Left lobe of liver (tissue), 2 donors: Measurements from ENCODE around the gene ARL2. TPM values are rescaled to one million over a fixed set of nuclear protein-coding genes. Genes with fewer than 3 reads are reported as not detected.

Source experiments
- ATAC-seq: fragments of 200-7000 bp; cut with Tn5 transposase; one replicate; pipeline ENCODE4 v1.9.1; 2020; ENCODE audit warnings: mild to moderate bottlenecking, moderate library complexity
- DNase-seq: peaks from one replicate; pipeline ENCODE4 v3.0.0-alpha.2; 2020; ENCODE audit warnings: low spot score
- total RNA-seq: library from RNA; stranded (reverse); gene quantifications from one replicate; pipeline ENCODE4 v1.2.1, GENCODE V29; 2021
- donor health status: DM: no; HTN: no; CAD: no; lungs with moderate emphysema.
- donor health status: DM: no; HTN: yes; CAD: no.

The ARL2 gene
- total RNA-seq, 1 donor from 2014 or later: 8.9 TPM

- DNase-seq (no peak), ATAC-seq (no peak)
Observed at GRCh38 chr11:65045061-65045460, 31.1 kb downstream of the ARL2 start.

DNA sequence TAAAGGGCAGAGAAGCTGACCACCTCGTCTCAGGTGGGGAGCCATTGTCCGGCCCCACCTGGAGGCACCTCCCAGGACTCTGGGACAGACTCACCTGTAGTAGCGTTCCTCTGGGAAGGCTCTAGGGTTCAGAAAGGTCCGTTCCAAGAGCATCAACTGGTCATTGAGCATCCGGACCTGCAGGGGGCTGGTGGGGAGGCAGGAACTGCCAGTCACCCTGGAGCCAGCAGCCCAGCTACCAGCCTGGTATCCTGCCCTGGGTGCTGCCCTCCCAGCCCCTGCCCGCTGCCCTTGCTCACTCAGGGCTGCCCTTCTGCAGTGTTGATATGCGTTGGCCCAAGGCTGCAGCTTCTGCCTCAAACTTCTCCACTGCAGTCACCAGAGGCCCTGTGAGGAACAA lies 31.8 kb downstream of the ARL2 start:
- DNase-seq (no peak), ATAC-seq (no peak)

GRCh38 chr11:65047581-65048422 lies 33.8 kb downstream of the ARL2 start:
- peak; percentile 26 for ATAC-seq
- no peak for DNase-seq

DNA sequence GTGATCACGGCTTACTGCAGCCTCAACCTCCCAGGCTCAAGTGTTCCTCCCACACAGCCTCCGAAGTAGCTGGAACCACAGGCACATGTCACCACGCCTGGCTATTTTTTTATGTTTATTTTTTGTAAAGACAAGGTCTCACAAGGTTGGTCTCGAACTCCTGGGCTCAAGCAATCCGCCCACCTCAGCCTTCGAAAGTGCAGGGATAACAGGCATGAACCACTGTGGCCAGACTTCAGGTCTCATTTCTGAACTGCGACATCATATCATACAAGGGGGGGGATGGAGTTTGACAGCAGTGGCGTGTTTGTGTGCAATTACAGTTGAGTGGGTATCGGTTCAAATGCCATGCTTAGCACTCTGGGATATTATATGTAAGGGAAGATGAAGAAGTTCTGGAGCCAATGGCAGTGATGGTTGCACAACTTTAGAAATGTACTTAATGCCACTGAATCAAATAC lies 37.5 kb downstream of the ARL2 start:
- no peak for DNase-seq
- ATAC-seq: no peak

DNA sequence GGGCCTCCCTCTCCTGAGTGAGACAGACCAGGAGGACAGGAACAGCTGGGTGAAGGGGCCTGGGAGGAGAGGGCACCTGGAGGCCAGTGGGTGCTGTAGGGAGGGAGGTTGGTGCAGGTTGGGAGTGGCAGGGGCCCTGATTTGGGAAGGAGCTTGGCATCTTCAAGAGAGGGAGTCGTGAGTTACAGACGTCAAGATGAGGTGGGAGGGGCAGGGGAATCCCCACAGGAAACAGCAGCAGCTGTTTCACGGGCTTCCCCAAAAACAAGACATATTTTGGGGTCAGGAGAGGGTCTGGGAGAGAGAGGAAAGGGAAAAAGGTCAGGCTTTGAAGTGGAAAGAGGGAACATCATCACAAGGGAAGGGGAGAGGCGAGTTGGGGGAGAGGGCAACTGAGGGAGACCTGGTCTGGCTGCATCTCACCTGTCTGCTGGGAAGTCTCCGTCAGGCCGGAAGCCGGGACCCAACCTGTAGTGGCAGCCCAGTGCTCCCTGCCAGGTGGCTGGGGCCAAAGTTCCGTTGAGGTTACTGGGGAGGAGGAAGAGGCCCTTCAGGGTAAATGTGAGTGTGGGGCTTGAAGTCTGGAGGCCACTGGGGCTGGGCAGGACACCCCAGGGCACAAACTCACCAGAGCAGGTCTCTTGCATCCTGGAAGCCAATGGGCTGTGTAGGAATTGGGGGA lies 40.0 kb downstream of the ARL2 start:
- no peak for DNase-seq
- no peak for ATAC-seq

- no peak for ATAC-seq
- DNase-seq: no peak
Observed at GRCh38 chr11:65055538-65055937, 41.6 kb downstream of the ARL2 start.

GRCh38 chr11:65056999-65057398 lies 43.0 kb downstream of the ARL2 start:
- ATAC-seq: no peak
- no peak for DNase-seq

GRCh38 chr11:65057526-65057925 lies 43.6 kb downstream of the ARL2 start:
- ATAC-seq: no peak
- DNase-seq: no peak

DNA sequence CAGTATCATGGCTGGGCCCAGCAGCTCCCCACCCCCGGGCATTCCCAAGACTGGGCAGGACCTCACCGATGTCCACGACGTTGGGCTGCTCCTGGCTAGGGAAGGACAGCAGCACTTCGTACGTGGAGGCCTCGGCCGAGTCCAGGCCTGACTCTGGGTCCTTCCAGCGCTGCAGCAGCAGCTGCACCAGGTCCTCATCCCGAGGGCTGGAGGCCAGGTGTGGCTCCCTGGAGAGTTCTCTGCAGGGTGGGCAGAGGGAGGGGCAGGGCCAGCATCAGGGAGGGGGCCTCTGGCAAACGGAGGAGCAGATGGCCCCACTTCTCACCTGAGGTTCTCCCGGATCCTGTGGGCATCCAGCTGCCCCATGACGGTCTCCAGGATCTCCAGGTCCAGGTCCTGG lies 44.1 kb downstream of the ARL2 start:
- ATAC-seq (no peak), DNase-seq (no peak)

DNA sequence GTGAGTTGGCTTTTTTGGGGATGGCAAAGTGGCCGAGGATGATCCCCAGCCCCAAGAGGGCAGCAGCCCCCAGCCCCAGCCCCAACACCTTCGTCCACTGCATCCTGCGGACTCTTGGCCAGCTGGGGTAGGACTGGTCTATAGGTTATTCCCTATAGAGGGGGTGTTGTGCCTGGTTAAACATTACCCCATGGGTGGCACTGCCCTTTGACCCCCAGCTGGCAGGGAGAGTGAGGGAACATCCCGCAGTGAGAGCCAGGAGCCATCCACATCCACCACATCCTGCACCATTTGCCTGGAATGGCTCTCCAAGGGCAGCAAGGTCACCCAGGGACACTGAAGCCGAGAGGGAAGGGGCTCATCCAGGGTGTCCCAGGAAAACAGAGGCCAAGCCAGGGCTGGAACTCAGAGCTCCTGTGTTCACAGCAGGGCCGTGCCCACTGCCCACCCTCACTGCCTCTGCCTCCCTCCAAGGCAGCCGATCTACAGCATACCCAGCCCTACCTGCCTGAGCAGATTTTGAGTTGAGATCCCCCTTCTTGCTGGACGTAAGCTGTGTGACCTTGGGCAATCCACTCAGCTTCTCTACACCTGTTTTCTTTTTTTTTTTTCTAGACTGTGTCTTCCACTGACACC lies 44.6 kb downstream of the ARL2 start, which contains the start of gene NAALADL1:
Gene NAALADL1, minus strand, starts transcription at position 135 of the 636 bp plus-strand sequence. Its CDS starts 32 bp downstream, at position 103.
- ATAC-seq: peak; percentile 43
- DNase-seq: no peak

GRCh38 chr11:65059523-65059922 lies 45.6 kb downstream of the ARL2 start:
- DNase-seq: no peak
- no peak for ATAC-seq

GRCh38 chr11:65059959-65060824 lies 46.2 kb downstream of the ARL2 start:
- ATAC-seq: no peak

GRCh38 chr11:65060913-65061408 lies 47.0 kb downstream of the ARL2 start:
- no peak for DNase-seq
- ATAC-seq: no peak

More at GRCh38 chr11:65059959-65060824, 46.2 kb downstream of the ARL2 start:
- no peak for DNase-seq

DNA sequence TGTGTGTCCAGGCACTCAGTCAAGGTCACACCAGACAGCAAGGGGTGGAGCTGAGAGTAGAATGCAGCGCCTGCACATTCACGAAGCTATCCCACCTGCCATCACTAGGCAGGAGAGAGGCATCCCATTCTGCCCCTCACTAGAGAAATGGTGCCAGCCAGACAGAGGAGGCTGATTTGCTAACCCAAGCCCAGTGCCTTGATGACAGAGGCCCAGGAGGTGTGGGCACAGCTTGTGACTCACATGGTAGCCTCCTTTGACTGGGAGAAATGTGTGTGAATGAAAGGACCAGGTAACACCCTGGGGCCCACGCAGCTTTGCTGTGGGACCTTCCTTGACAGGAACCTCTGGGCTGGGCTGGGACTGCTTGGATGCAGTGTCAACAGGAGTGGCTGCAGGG lies 49.6 kb downstream of the ARL2 start:
- no peak for ATAC-seq

GRCh38 chr11:65064847-65065240 lies 50.9 kb downstream of the ARL2 start:
- no peak for ATAC-seq
- DNase-seq: no peak

More for the DNA sequence above, 49.6 kb downstream of the ARL2 start:
- DNase-seq: no peak

DNA sequence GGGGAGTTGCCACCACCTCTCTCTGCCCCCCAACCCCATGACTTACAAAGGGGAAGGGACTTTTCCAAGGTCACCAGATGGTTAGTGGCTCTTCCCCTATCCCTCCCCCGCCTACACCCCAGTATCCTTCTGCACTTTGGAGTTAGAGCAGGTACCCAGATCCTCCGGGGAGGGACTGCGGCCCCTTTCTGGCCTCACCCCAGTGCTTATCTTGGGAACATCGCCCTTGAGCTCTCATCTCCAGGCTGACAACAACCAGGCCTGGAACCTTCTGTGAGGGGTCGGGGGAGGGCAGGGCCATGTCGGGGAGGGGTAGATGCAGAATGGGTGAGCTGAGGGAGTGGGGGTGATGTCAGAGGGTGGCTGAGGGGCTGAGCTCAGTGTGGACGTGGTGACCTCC lies 51.9 kb downstream of the ARL2 start:
- DNase-seq (no peak), ATAC-seq (no peak)

GRCh38 chr11:65066315-65066714 lies 52.4 kb downstream of the ARL2 start:
- ATAC-seq (no peak), DNase-seq (no peak)

GRCh38 chr11:65066805-65067291 lies 52.9 kb downstream of the ARL2 start:
- DNase-seq (no peak), ATAC-seq (no peak)

DNA sequence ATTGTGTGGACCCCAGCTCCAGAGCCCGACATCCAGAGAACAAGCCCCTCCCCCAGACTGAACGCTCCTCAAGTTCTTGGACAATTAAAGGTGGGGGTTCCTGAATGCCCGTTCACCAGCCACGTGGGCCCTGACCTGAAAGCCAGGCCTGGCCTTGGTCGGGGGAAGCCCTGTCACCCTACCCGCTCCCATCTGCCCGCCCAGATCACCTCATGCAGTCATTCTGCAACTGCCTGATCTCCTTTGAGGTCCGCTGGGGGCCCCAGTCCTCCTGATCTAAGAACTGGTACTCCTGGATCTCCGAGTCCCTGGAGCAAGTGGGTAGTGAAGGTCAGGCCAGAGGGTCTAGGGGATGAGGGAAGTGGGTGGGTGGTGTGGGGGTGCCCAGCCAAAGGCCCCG lies 53.5 kb downstream of the ARL2 start:
- no peak for ATAC-seq
- DNase-seq: no peak

GRCh38 chr11:65069217-65069616 lies 55.3 kb downstream of the ARL2 start:
- no peak for ATAC-seq
- DNase-seq: no peak
